HepG2 (cell line): ENCODE results near the gene YWHAH. TPM values are rescaled to one million over a fixed set of nuclear protein-coding genes. Genes with fewer than 3 reads are reported as not detected.

Experiments
- CEBPB ChIP-seq: IDR thresholded peaks from 2 replicates; pipeline ENCODE4 v1.6.1; 2011; ENCODE audit warnings: low read depth, low read length, improper control_type of control experiment, borderline replicate concordance
- CHD2 ChIP-seq: IDR thresholded peaks from 2 replicates; pipeline ENCODE4 v1.6.1; 2011; ENCODE audit warnings: low read depth, low read length, improper control_type of control experiment
- CSRNP2 ChIP-seq: sonication (generic); formaldehyde crosslinking; conservative IDR thresholded peaks from 2 replicates; pipeline ENCODE4 v1.8.0; 2022; ENCODE audit warnings: low read depth, missing genetic modification reagents
- GABPB1 ChIP-seq: IDR thresholded peaks from 2 replicates; pipeline ENCODE4 v1.6.1; 2016; ENCODE audit warnings: mild to moderate bottlenecking, missing genetic modification reagents, moderate library complexity, missing compliant biosample characterization
- GMEB2 ChIP-seq: IDR thresholded peaks from 2 replicates; pipeline ENCODE4 v1.6.1; 2016; ENCODE audit warnings: missing biosample characterization, missing genetic modification reagents, low read depth
- NFAT5 ChIP-seq: sonication (generic); formaldehyde crosslinking; IDR thresholded peaks from 2 replicates; pipeline ENCODE4 v1.4.0; 2020; ENCODE audit warnings: missing genetic modification reagents
- NFATC3 ChIP-seq: sonication (generic); formaldehyde crosslinking; IDR thresholded peaks from 2 replicates; pipeline ENCODE4 v1.5.1; 2020; ENCODE audit warnings: mild to moderate bottlenecking, missing genetic modification reagents
- PHF20 ChIP-seq: sonication (generic); formaldehyde crosslinking; IDR thresholded peaks from 2 replicates; pipeline ENCODE4 v1.5.0; 2020; ENCODE audit warnings: mild to moderate bottlenecking, missing genetic modification reagents
- POLR2AphosphoS5 ChIP-seq: IDR thresholded peaks from 2 replicates; pipeline ENCODE4 v1.6.1; 2012; ENCODE audit warnings: low read depth, low read length
- RXRA ChIP-seq: sonication (generic); formaldehyde crosslinking; IDR thresholded peaks from 2 replicates; pipeline ENCODE4 v1.5.1; 2020; ENCODE audit warnings: missing genetic modification reagents
- SALL1 ChIP-seq: sonication (generic); formaldehyde crosslinking; IDR thresholded peaks from 2 replicates; pipeline ENCODE4 v1.8.0; 2022; ENCODE audit warnings: mild to moderate bottlenecking, missing genetic modification reagents
- SP5 ChIP-seq: IDR thresholded peaks from 2 replicates; pipeline ENCODE4 v1.6.1; 2016; ENCODE audit warnings: low read depth, borderline replicate concordance
- TAF15 ChIP-seq: fragments of 200-400 bp; formaldehyde crosslinking; IDR thresholded peaks from one replicate; pipeline ENCODE4 v1.6.1; 2018; ENCODE audit warnings: mild to moderate bottlenecking, low read depth, low read length; ENCODE audit not compliant: poor library complexity, severe bottlenecking
- TCF12 ChIP-seq, 2 experiments: fragments of 450-650 bp in 1 of 2; sonication (generic) in 1 of 2; formaldehyde crosslinking in 1 of 2; IDR thresholded peaks; 2 replicates each; pipeline versions ENCODE4 v1.6.1 to v1.8.0; 2017 to 2022; ENCODE audit warnings: antibody characterized with exemption in 1 of 2, mild to moderate bottlenecking in 1 of 2, missing genetic modification reagents in 1 of 2, moderate library complexity in 1 of 2
- TCF7L2 ChIP-seq: IDR thresholded peaks from 2 replicates; pipeline ENCODE4 v1.6.1; 2011; ENCODE audit warnings: mild to moderate bottlenecking, low read depth, low read length, moderate library complexity
- TFDP1 ChIP-seq: IDR thresholded peaks from 2 replicates; pipeline ENCODE4 v1.6.1; 2016; ENCODE audit warnings: missing compliant biosample characterization, missing genetic modification reagents, borderline replicate concordance
- ZFP36 ChIP-seq: fragments of 150-350 bp; IDR thresholded peaks from 2 replicates; pipeline ENCODE4 v1.6.1; 2018; ENCODE audit warnings: borderline replicate concordance, low read length, low read depth; ENCODE audit not compliant: partially characterized antibody
- ZIK1 ChIP-seq: sonication (generic); formaldehyde crosslinking; IDR thresholded peaks from 2 replicates; pipeline ENCODE4 v1.5.0; 2020; ENCODE audit warnings: mild to moderate bottlenecking, low read depth, missing genetic modification reagents, borderline replicate concordance
- ZNF33B ChIP-seq: sonication (generic); formaldehyde crosslinking; IDR thresholded peaks from 2 replicates; pipeline ENCODE4 v1.5.1; 2020; ENCODE audit warnings: mild to moderate bottlenecking, missing genetic modification reagents
- ZNF44 ChIP-seq: sonication (generic); formaldehyde crosslinking; IDR thresholded peaks from 2 replicates; pipeline ENCODE4 v1.5.1; 2020; ENCODE audit warnings: mild to moderate bottlenecking, missing genetic modification reagents
- polyA plus RNA-seq, 8 experiments: library from polyadenylated mRNA; depleted of rRNA in 3 of 8; stranded (reverse) in 7 of 8; unstranded in 1 of 8; fragments of >200 nt; fragmentation: Illumina TruSeq in 4 of 8; extraction: Trizol in 4 of 8; gene quantifications; 2 replicates each; pipeline versions ENCODE4 v1.2.1 to v1.2.3, GENCODE V29; 2011 to 2016; ENCODE audit warnings: low read depth in 4 of 8, missing spikeins in 1 of 8, mixed read lengths in 1 of 8; ENCODE audit not compliant: insufficient read depth in 1 of 8
- total RNA-seq, 5 experiments: library from RNA; depleted of rRNA; stranded (reverse); fragments of >200 nt; fragmentation: Illumina TruSeq; extraction: Trizol; gene quantifications; 2 replicates each; pipeline ENCODE4 v1.2.3, GENCODE V29; 2016; ENCODE audit warnings: low read depth in 1 of 5

Gene YWHAH
- total and polyA plus RNA-seq, 2 of the 13 experiments (the other 11 are each of a cell fraction or from before 2014, with no cell fraction given), result 35.6 to 92.7 TPM

GRCh38 chr22:31943978-31944699, at the start of gene YWHAH (continued):
- 0 out of 2 replicates have a peak, but pooled peaks have one; percentile 63 for TF ChIP-seq NFAT5
- TF ChIP-seq TFDP1 (CRISPR knock-in tag), result peak; percentile 49; the same call in 1 of the 2 replicates
- peak; percentile 45; the same call in 1 of the 2 replicates for TF ChIP-seq SALL1 (CRISPR knock-in tag)
- TF ChIP-seq GABPB1, result 0 out of 2 replicates have a peak, but pooled peaks have one; percentile 55
- no peak for TF ChIP-seq NFATC3 (CRISPR knock-in tag)
- TF ChIP-seq SP5 (CRISPR knock-in tag), result peak; percentile 53
- no peak for TF ChIP-seq RXRA (CRISPR knock-in tag)
- no peak for TF ChIP-seq PHF20 (CRISPR knock-in tag)
- no peak for TF ChIP-seq TCF12 (IDR thresholded peaks at IDR 0.05)
- no peak for TF ChIP-seq TCF12 (CRISPR knock-in tag; IDR thresholded peaks at IDR 0.05)
- TF ChIP-seq ZIK1 (CRISPR knock-in tag), result no peak
- peak; percentile 59; the same call in 1 of the 2 replicates for TF ChIP-seq POLR2AphosphoS5
- peak; percentile 83; the same call in 1 of the 2 replicates for TF ChIP-seq CSRNP2
- no peak for TF ChIP-seq ZFP36
- no peak for TF ChIP-seq CEBPB
- TF ChIP-seq ZNF33B (CRISPR knock-in tag), result no peak
- TF ChIP-seq TAF15, result peak; percentile 56
- no peak for TF ChIP-seq ZNF44
- TF ChIP-seq GMEB2 (CRISPR knock-in tag), result no peak
- TF ChIP-seq CHD2, result peak; percentile 71
- no peak for TF ChIP-seq TCF7L2
